ENCODE data around the gene OR2A42.
"Not testable (repeated sequence)": the region's sequence is repeated elsewhere in the genome, so short reads cannot be mapped to it uniquely, and the experiment has no call there.

The OR2A42 gene, protein sequence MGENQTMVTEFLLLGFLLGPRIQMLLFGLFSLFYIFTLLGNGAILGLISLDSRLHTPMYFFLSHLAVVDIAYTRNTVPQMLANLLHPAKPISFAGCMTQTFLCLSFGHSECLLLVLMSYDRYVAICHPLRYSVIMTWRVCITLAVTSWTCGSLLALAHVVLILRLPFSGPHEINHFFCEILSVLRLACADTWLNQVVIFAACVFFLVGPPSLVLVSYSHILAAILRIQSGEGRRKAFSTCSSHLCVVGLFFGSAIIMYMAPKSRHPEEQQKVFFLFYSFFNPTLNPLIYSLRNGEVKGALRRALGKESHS

DNA sequence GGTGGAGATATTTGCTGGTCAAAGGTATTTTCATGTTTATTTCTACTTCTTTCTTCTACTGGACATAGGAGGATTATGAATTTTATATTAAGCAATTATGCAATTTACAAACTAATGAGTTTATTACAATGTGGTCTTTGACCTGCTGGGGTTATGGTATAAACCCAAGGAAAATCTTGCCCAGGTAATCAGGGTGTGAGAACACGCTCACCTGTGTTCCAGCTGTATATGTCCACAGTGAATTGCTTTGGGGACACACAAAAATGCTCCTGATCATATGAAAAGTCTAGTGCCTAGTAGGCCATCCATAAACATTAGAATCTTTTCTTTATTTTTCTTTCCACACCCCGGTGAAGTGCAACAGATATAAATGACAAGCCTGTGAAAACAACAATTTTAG lies at the start of gene OR2A42:
TSS of gene OR2A42 (minus strand) at position 241 of the 400 bp plus-strand sequence. CDS start 6,762 bp downstream, outside the sequence.
- TF ChIP-seq NFIC, EGR1 (IDR thresholded peaks at IDR 0.05): not testable (repeated sequence)
- TF ChIP-seq, protein P1, sequence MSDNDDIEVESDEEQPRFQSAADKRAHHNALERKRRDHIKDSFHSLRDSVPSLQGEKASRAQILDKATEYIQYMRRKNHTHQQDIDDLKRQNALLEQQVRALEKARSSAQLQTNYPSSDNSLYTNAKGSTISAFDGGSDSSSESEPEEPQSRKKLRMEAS (IDR thresholded peaks at IDR 0.05): not testable (repeated sequence)

DNA sequence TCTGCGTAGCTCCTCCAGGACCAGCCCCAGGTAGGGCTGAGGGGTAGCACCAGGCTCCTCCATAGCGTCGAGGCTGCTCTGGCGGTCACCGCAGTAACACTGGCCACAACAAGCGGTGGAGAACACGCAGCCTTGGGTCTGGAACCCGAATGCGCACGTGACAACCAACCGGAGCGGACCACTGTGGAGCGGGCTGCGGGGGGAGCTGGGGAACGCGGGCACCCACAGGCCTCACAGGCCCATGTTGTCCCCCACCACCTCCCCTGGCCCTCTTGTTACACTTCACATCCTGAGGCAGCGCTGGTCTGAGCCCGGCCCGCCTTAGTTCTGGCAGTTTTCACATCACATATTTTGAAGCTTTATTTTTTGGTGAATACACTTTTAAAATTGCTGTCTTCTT lies 29.8 kb upstream of the OR2A42 start, which contains the start of gene CTAGE8:
TSS of gene CTAGE8 (minus strand) at position 101 of the 400 bp plus-strand sequence. CDS start at position 63, 38 bp downstream.
- TF ChIP-seq TEAD4, EGR1, CEBPB (IDR thresholded peaks at IDR 0.05): not testable (repeated sequence)

DNA sequence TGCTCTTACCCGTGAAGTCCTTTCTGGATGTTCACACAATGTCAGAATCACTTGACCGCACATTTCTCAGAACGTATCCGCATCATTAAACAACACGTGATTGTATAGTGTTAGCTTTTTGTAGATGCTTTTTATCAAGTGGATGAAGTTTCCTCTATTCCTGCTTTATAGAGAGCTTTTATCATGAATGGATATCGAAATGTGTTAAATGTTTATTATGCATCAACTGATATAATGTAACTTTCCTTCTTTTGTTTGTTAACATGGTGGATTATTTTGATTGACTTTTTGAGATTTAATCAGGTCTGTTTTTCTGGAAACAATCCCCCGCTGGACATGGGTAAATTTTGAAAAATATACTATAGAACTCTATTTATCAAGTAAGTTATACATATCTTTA lies 25.3 kb upstream of the OR2A42 start, which contains the start of gene OR2A7:
TSS of gene OR2A7 (minus strand) at position 101 of the 400 bp plus-strand sequence. CDS start 5,164 bp downstream, outside the sequence.
- not testable (repeated sequence) for TF ChIP-seq TCF12 (IDR thresholded peaks at IDR 0.05; ENCODE audit: low read depth); TEAD4 (IDR thresholded peaks at IDR 0.05); CEBPB (IDR thresholded peaks at IDR 0.05)

DNA sequence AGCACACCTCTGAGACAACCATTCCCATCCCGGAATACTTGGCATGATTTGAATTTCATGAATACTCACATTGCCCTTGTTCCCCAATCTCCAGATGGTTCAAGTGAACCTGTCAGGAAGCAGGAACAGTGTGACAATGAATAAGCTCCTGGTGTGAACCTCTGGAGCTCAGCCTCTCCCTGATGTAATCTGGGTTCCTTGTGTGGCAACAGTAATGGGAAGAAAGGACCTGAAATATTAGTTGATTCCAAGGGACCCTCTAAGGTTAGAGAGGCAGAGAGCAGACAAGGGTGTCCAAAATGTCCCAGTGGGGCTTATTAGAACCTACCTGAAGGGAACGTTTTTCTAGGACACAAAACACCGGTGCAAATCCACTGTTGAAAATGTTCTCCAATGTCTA lies 16.7 kb upstream of the OR2A42 start:
- TF ChIP-seq, protein P2, sequence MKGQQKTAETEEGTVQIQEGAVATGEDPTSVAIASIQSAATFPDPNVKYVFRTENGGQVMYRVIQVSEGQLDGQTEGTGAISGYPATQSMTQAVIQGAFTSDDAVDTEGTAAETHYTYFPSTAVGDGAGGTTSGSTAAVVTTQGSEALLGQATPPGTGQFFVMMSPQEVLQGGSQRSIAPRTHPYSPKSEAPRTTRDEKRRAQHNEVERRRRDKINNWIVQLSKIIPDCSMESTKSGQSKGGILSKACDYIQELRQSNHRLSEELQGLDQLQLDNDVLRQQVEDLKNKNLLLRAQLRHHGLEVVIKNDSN (IDR thresholded peaks at IDR 0.05): no peak
- no peak for TF ChIP-seq EP300 (IDR thresholded peaks at IDR 0.05; ENCODE audit: borderline replicate concordance)
- TF ChIP-seq, protein P3, sequence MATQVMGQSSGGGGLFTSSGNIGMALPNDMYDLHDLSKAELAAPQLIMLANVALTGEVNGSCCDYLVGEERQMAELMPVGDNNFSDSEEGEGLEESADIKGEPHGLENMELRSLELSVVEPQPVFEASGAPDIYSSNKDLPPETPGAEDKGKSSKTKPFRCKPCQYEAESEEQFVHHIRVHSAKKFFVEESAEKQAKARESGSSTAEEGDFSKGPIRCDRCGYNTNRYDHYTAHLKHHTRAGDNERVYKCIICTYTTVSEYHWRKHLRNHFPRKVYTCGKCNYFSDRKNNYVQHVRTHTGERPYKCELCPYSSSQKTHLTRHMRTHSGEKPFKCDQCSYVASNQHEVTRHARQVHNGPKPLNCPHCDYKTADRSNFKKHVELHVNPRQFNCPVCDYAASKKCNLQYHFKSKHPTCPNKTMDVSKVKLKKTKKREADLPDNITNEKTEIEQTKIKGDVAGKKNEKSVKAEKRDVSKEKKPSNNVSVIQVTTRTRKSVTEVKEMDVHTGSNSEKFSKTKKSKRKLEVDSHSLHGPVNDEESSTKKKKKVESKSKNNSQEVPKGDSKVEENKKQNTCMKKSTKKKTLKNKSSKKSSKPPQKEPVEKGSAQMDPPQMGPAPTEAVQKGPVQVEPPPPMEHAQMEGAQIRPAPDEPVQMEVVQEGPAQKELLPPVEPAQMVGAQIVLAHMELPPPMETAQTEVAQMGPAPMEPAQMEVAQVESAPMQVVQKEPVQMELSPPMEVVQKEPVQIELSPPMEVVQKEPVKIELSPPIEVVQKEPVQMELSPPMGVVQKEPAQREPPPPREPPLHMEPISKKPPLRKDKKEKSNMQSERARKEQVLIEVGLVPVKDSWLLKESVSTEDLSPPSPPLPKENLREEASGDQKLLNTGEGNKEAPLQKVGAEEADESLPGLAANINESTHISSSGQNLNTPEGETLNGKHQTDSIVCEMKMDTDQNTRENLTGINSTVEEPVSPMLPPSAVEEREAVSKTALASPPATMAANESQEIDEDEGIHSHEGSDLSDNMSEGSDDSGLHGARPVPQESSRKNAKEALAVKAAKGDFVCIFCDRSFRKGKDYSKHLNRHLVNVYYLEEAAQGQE (IDR thresholded peaks at IDR 0.05; ENCODE audit: low read depth): no peak
- TF ChIP-seq, protein P1 (IDR thresholded peaks at IDR 0.05): no peak

DNA sequence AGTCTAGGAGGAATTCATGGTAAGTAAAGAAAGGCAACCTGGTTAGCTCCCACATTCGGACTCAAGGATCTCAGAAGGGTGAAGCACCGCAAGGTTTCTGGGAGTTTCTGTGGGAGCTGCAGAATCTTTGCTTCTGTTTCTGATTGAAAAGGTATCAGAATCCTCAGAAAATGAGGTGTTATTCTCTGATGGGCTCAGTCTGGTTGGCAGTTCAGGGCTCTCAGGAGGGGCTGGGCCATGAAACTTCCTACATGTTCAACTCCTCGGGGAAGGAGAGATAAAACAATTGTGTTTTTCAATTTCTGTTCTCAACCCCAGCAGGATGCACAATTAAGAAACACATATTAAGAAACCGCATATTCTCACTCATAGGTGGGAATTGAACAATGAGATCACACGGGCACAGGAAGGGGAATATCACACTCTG lies 16.1 kb upstream of the OR2A42 start:
- TF ChIP-seq TEAD4 (IDR thresholded peaks at IDR 0.05): no peak
- TF ChIP-seq, protein P1 (IDR thresholded peaks at IDR 0.05): no peak
- TF ChIP-seq FOXM1 (IDR thresholded peaks at IDR 0.05; ENCODE audit: borderline replicate concordance, low read depth): no peak
- TF ChIP-seq, protein P3 (IDR thresholded peaks at IDR 0.05; ENCODE audit: low read depth): no peak
- no peak for TF ChIP-seq EP300 (IDR thresholded peaks at IDR 0.05; ENCODE audit: borderline replicate concordance)
- TF ChIP-seq ZBTB7A (IDR thresholded peaks at IDR 0.05; ENCODE audit: low read depth): no peak
- TF ChIP-seq RAD21 (IDR thresholded peaks at IDR 0.05; ENCODE audit: low read depth): no peak

DNA sequence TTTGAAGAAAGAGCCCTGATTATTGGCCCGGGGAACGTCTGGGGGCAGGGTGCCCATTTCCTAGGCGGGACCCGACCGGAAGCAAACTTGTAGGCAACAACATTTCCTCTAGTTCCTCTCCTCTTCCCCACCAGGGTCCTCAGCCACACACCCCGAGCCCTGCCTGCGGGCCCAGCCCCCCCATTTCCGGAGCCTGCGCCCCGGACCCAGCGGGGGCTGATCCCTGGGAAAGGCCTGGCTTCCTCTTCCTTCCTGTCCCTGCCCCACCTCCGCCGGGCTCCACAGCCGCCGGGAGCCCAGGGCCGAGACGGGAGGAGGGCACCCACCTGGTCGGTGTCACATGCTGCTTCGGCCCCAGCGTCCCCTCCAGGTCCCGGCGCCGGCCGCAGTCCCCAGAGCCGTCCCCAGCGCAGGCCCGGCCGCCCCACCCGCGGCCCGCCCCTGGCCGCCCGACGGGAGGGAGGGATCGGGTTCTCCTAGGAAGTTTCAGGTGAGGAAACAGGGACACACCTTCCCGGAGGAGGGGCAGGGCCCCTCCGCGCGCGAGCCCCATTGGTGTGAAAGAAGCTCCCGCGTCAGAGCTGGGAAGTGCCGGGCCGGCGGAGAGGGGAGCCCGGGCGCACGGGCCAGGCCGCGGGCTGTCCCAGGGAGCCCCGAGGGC lies 44.1 kb downstream of the OR2A42 start, which contains the start of gene ARHGEF35:
TSS of gene ARHGEF35 (minus strand) at position 622 of the 661 bp plus-strand sequence. CDS start 7,450 bp downstream, outside the sequence.
- not testable (repeated sequence) for TF ChIP-seq TCF12, YY1, CREB1 (IDR thresholded peaks at IDR 0.05; ENCODE audit: low read depth)

DNA sequence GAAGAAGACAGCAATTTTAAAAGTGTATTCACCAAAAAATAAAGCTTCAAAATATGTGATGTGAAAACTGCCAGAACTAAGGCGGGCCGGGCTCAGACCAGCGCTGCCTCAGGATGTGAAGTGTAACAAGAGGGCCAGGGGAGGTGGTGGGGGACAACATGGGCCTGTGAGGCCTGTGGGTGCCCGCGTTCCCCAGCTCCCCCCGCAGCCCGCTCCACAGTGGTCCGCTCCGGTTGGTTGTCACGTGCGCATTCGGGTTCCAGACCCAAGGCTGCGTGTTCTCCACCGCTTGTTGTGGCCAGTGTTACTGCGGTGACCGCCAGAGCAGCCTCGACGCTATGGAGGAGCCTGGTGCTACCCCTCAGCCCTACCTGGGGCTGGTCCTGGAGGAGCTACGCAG lies 56.2 kb downstream of the OR2A42 start, which contains the start of gene CTAGE4:
TSS of gene CTAGE4 (plus strand) at position 301 of the 400 bp plus-strand sequence. CDS start at position 339, 38 bp downstream.
- not testable (repeated sequence) for TF ChIP-seq ZBTB7A (IDR thresholded peaks at IDR 0.05; ENCODE audit: low read depth); TAF1 (IDR thresholded peaks at IDR 0.05; ENCODE audit: low read depth); NFIC (IDR thresholded peaks at IDR 0.05)

All from Ishikawa (cell line).